Kidney (tissue), 14 donors: Measurements from ENCODE around the gene FOXC2. TPM values are rescaled to one million over a fixed set of nuclear protein-coding genes. Genes with fewer than 3 reads are reported as not detected.
A peak's percentile ranks its signal among the peaks of the same experiment; 100 is the strongest.

Experiments used
- DNase-seq, 5 donors: peaks; one replicate each; pipeline ENCODE4 v3.0.0-alpha.2; 2013 to 2020
- FAIRE-seq: peaks from 2 replicates; lab custom pipeline; 2012; peaks lifted over from hg19 to GRCh38; lab: Jason Lieb, UNC
- H3K27ac ChIP-seq, 2 donors: one replicate each; pipeline ENCODE4 v1.7.0; 2013; ENCODE audit warnings: low read depth in 2 of 2, low read length in 2 of 2, inconsistent platforms in 1 of 2
- H3K27me3 ChIP-seq: one replicate; pipeline ENCODE4 v1.7.1; 2013; ENCODE audit warnings: low read length, inconsistent platforms; ENCODE audit not compliant: control insufficient read depth, insufficient read depth
- H3K36me3 ChIP-seq, 3 donors: one replicate each; pipeline versions ENCODE4 v1.7.0 to v1.7.1; 2013; ENCODE audit warnings: low read length in 3 of 3, control low read depth in 1 of 3, inconsistent platforms in 1 of 3; ENCODE audit not compliant: insufficient read depth in 3 of 3, control insufficient read depth in 2 of 3
- H3K4me1 ChIP-seq, 3 donors: one replicate each; pipeline versions ENCODE4 v1.7.0 to v1.7.1; 2013; ENCODE audit warnings: low read length in 3 of 3, inconsistent platforms in 1 of 3, low read depth in 1 of 3; ENCODE audit not compliant: control insufficient read depth in 2 of 3, insufficient read depth in 2 of 3
- H3K4me3 ChIP-seq, 3 donors: one replicate each; pipeline versions ENCODE4 v1.7.0 to v1.8.1; 2013; ENCODE audit warnings: low read length in 3 of 3, control low read depth in 1 of 3, inconsistent platforms in 1 of 3
- H3K9ac ChIP-seq, 3 donors: one replicate each; pipeline versions ENCODE4 v1.7.0 to v1.7.1; 2013; ENCODE audit warnings: low read length in 3 of 3, control low read depth in 1 of 3, inconsistent platforms in 1 of 3
- H3K9me3 ChIP-seq, 3 donors: one replicate each; pipeline versions ENCODE4 v1.7.0 to v1.7.1; 2013; ENCODE audit warnings: low read length in 3 of 3, control low read depth in 1 of 3, inconsistent platforms in 1 of 3; ENCODE audit not compliant: control insufficient read depth in 2 of 3, insufficient read depth in 1 of 3
- CTCF ChIP-seq: IDR thresholded peaks from 3 replicates; pipeline ENCODE4 v1.5.1; 2012; ENCODE audit warnings: mild to moderate bottlenecking, moderate library complexity, borderline replicate concordance; ENCODE audit not compliant: insufficient read depth; ENCODE audit errors: extremely low read depth
- intact Hi-C: fragments of 100-400 bp; cut with DNase I; formaldehyde crosslinking; loops from one replicate; pipeline ENCODE4 v1.11.1; 2022
- polyA plus RNA-seq: library from polyadenylated mRNA; stranded (reverse); fragments of 350-450 nt; fragmentation: Illumina TruSeq; extraction: RNeasy Lipid Tissue Mini Kit (QIAGEN cat#74804); gene quantifications from one replicate; pipeline ENCODE4 v1.2.3, GENCODE V29; 2014; ENCODE audit warnings: low read depth, low replicate concordance; ENCODE audit not compliant: insufficient read depth
- total RNA-seq: library from RNA; stranded (reverse); fragmentation: NEBNext Ultra II Directional; extraction: Animal tissue kit (Norgen Biotek cat#: 25700); gene quantifications from one replicate; pipeline ENCODE4 v1.2.1, GENCODE V29; 2021
- donor health status: control.
- donor health status: control.
- donor health status: control.
- donor health status: control.
- donor health status: control.
- donor health status: DM: yes; HTN: yes; CAD: no.
- donor health status: Normal renal cell carcinoma (clear cell type).

The FOXC2 gene
- total and polyA plus RNA-seq, 2 donors from 2014 or later = 3.8 to 6.3 TPM

GRCh38 chr16:86555704-86556075, 10.9 kb upstream of the FOXC2 start:
- H3K9me3 ChIP-seq = no peaks in the 10 kb centered on the region
- intact Hi-C loops = no loop called here

GRCh38 chr16:86556576-86556975, 10.1 kb upstream of the FOXC2 start:
- intact Hi-C loops = no loop called here
- FAIRE-seq (no peak), DNase-seq (no peak)
- no peaks in the 10 kb centered on the region for H3K36me3 ChIP-seq
- H3K27ac ChIP-seq = no peak overlapping the region
- H3K9me3 ChIP-seq = no peaks in the 10 kb centered on the region
- H3K4me3 ChIP-seq = no peak overlapping the region
- H3K27me3 ChIP-seq = no peaks in the 10 kb centered on the region
- H3K4me1 ChIP-seq = peaks cover 0 to 6% (median 0%) of the 10 kb centered on the region in 3 donors
- H3K9ac ChIP-seq = no peak overlapping the region
- no peak for TF ChIP-seq CTCF

More at GRCh38 chr16:86555704-86556075, 10.9 kb upstream of the FOXC2 start:
- H3K4me3 ChIP-seq = peak overlapping the region; percentile 82 to 95 (median 92)
- FAIRE-seq = no peak
- H3K27ac ChIP-seq = no peak overlapping the region
- peak overlapping the region; percentile 74 to 97 (median 78) for H3K9ac ChIP-seq
- H3K4me1 ChIP-seq = peaks cover 0 to 6% (median 0%) of the 10 kb centered on the region in 3 donors
- no peaks in the 10 kb centered on the region for H3K27me3 ChIP-seq
- peak in 3 of 5 donors; percentile 1 to 74 (median 69) for DNase-seq
- no peaks in the 10 kb centered on the region for H3K36me3 ChIP-seq
- TF ChIP-seq CTCF = no peak

GRCh38 chr16:86557587-86557986, 9.0 kb upstream of the FOXC2 start:
- intact Hi-C loops = no loop called here
- no peaks in the 10 kb centered on the region for H3K27me3 ChIP-seq
- DNase-seq (no peak), FAIRE-seq (no peak)
- no peak for TF ChIP-seq CTCF
- H3K9me3 ChIP-seq = no peaks in the 10 kb centered on the region
- H3K4me1 ChIP-seq = peaks cover 0 to 6% (median 0%) of the 10 kb centered on the region in 3 donors
- H3K4me3 ChIP-seq = no peak overlapping the region
- no peaks in the 10 kb centered on the region for H3K36me3 ChIP-seq
- no peak overlapping the region for H3K9ac ChIP-seq
- no peak overlapping the region for H3K27ac ChIP-seq
